ENCODE data around the gene PDE8B. TPM values are rescaled to one million over a fixed set of nuclear protein-coding genes. Genes with fewer than 3 reads are reported as not detected.
A peak's percentile ranks its signal among the peaks of the same experiment; 100 is the strongest.

The PDE8B gene
- total and polyA plus RNA-seq, 4 donors = 0.19 to 0.82 (median 0.49) TPM

DNA sequence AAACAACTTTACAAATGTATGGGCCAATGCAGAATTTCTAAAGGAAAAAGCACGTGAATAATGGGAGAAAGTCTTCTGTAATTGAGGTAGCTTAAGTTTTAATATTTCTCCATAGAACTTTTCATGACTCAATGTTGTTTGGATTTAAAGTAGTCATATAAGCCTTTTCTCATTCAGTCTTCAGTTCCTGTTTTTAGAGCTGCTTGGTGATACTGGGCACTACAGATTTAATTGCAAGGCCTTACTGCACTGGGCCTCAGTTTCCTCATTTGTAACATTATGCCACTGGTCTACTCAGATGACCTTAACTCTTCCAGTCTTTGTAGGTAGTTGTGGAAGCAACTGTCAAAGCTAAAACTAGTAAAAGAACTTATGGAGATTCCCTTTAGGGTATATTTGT is 221.2 kb downstream of the PDE8B start:
- Histone ChIP-seq H3K4me1 (ENCODE audit: control insufficient read depth in 4 of 4, insufficient read depth in 4 of 4, low read length in 3 of 4) (peaks cover under 1 to 4% (median 1%) of the 10 kb centered on the region in 4 donors), H3K4me3 (ENCODE audit: low read depth in 1 of 3, low read length in 3 of 3) (no peak overlapping the region), H3K9me3 (ENCODE audit: control insufficient read depth in 4 of 4, low read length in 3 of 4) (no peaks in the 10 kb centered on the region), H3K27me3 (ENCODE audit: control insufficient read depth in 4 of 4, insufficient read depth in 4 of 4, low read length in 3 of 4) (no peaks in the 10 kb centered on the region), H3K27ac (ENCODE audit: low read depth in 1 of 2, low read length in 2 of 2) (no peak overlapping the region), H3K9ac (ENCODE audit: low read depth in 1 of 2, low read length in 2 of 2) (no peak overlapping the region), H3K36me3 (ENCODE audit: control insufficient read depth in 4 of 4, insufficient read depth in 3 of 4, low read depth in 1 of 4, low read length in 3 of 4) (peaks cover 0 to 18% (median 9%) of the 10 kb centered on the region in 4 donors)
- DNase-seq (ENCODE audit: low spot score) = no peak
- TF ChIP-seq TAF1 (conservative IDR thresholded peaks at IDR 0.05) (no peak), HNF4A (conservative IDR thresholded peaks at IDR 0.05) (no peak), JUND (IDR thresholded peaks at IDR 0.05) (no peak), RAD21 (IDR thresholded peaks at IDR 0.05) (no peak), HNF4G (IDR thresholded peaks at IDR 0.05) (no peak), SP1 (IDR thresholded peaks at IDR 0.05) (no peak), FOXA2 (IDR thresholded peaks at IDR 0.05) (no peak), NR2F2 (IDR thresholded peaks at IDR 0.05) (no peak), RXRA (IDR thresholded peaks at IDR 0.05) (no peak), FOXA1 (IDR thresholded peaks at IDR 0.05) (no peak), YY1 (IDR thresholded peaks at IDR 0.05) (no peak)
- TF ChIP-seq, protein P1, sequence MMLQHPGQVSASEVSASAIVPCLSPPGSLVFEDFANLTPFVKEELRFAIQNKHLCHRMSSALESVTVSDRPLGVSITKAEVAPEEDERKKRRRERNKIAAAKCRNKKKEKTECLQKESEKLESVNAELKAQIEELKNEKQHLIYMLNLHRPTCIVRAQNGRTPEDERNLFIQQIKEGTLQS (IDR thresholded peaks at IDR 0.05) = no peak
- TF ChIP-seq, protein P2, sequence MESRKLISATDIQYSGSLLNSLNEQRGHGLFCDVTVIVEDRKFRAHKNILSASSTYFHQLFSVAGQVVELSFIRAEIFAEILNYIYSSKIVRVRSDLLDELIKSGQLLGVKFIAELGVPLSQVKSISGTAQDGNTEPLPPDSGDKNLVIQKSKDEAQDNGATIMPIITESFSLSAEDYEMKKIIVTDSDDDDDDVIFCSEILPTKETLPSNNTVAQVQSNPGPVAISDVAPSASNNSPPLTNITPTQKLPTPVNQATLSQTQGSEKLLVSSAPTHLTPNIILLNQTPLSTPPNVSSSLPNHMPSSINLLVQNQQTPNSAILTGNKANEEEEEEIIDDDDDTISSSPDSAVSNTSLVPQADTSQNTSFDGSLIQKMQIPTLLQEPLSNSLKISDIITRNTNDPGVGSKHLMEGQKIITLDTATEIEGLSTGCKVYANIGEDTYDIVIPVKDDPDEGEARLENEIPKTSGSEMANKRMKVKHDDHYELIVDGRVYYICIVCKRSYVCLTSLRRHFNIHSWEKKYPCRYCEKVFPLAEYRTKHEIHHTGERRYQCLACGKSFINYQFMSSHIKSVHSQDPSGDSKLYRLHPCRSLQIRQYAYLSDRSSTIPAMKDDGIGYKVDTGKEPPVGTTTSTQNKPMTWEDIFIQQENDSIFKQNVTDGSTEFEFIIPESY (IDR thresholded peaks at IDR 0.05) = no peak
- TF ChIP-seq, protein P3, sequence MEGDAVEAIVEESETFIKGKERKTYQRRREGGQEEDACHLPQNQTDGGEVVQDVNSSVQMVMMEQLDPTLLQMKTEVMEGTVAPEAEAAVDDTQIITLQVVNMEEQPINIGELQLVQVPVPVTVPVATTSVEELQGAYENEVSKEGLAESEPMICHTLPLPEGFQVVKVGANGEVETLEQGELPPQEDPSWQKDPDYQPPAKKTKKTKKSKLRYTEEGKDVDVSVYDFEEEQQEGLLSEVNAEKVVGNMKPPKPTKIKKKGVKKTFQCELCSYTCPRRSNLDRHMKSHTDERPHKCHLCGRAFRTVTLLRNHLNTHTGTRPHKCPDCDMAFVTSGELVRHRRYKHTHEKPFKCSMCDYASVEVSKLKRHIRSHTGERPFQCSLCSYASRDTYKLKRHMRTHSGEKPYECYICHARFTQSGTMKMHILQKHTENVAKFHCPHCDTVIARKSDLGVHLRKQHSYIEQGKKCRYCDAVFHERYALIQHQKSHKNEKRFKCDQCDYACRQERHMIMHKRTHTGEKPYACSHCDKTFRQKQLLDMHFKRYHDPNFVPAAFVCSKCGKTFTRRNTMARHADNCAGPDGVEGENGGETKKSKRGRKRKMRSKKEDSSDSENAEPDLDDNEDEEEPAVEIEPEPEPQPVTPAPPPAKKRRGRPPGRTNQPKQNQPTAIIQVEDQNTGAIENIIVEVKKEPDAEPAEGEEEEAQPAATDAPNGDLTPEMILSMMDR (IDR thresholded peaks at IDR 0.05; ENCODE audit: low read depth, low read length, missing input control) = no peak
- 99% methylated on average over 1 of the region's 1 CpG for WGBS

DNA sequence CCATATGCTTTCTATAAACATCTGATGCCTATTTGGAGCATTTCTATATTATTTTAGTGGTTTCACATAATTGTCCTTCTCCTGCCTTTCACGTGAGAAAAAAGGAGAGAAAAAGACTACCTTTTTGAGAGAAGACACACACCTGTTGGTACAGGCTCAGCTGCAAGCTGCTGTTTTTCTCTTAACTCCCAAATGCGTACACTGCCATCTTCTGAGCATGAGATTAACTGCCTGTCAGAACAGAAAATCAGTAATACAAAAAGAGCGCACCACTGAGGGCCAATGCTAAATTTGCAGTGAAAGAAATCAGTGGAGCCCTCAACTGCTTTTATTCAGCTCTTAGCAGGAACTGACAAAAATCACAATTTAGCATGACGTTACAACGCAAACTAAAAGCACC is 226.7 kb downstream of the PDE8B start:
- TF ChIP-seq RAD21 (IDR thresholded peaks at IDR 0.05) = peak; percentile 63 to 77
- TF ChIP-seq EGR1 (IDR thresholded peaks at IDR 0.05; ENCODE audit: low read depth in 2 of 2) = no peak
- TF ChIP-seq RXRA (IDR thresholded peaks at IDR 0.05) = no peak
- TF ChIP-seq TAF1 (conservative IDR thresholded peaks at IDR 0.05) = no peak
- TF ChIP-seq, protein P4, sequence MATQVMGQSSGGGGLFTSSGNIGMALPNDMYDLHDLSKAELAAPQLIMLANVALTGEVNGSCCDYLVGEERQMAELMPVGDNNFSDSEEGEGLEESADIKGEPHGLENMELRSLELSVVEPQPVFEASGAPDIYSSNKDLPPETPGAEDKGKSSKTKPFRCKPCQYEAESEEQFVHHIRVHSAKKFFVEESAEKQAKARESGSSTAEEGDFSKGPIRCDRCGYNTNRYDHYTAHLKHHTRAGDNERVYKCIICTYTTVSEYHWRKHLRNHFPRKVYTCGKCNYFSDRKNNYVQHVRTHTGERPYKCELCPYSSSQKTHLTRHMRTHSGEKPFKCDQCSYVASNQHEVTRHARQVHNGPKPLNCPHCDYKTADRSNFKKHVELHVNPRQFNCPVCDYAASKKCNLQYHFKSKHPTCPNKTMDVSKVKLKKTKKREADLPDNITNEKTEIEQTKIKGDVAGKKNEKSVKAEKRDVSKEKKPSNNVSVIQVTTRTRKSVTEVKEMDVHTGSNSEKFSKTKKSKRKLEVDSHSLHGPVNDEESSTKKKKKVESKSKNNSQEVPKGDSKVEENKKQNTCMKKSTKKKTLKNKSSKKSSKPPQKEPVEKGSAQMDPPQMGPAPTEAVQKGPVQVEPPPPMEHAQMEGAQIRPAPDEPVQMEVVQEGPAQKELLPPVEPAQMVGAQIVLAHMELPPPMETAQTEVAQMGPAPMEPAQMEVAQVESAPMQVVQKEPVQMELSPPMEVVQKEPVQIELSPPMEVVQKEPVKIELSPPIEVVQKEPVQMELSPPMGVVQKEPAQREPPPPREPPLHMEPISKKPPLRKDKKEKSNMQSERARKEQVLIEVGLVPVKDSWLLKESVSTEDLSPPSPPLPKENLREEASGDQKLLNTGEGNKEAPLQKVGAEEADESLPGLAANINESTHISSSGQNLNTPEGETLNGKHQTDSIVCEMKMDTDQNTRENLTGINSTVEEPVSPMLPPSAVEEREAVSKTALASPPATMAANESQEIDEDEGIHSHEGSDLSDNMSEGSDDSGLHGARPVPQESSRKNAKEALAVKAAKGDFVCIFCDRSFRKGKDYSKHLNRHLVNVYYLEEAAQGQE (IDR thresholded peaks at IDR 0.05) = no peak
- no peak for TF ChIP-seq HNF4G (IDR thresholded peaks at IDR 0.05)
- TF ChIP-seq SP1 (IDR thresholded peaks at IDR 0.05) = no peak
- TF ChIP-seq, protein P2 (IDR thresholded peaks at IDR 0.05) = no peak
- TF ChIP-seq YY1 (IDR thresholded peaks at IDR 0.05) = no peak
- TF ChIP-seq, protein P3 (IDR thresholded peaks at IDR 0.05; ENCODE audit: low read depth, low read length, missing input control) = peak; percentile 20
- TF ChIP-seq, protein P1 (IDR thresholded peaks at IDR 0.05) = no peak
- DNase-seq (ENCODE audit: low spot score) = no peak
- Histone ChIP-seq H3K4me1 (ENCODE audit: control insufficient read depth in 4 of 4, insufficient read depth in 4 of 4, low read length in 3 of 4) (no peaks in the 10 kb centered on the region), H3K27me3 (ENCODE audit: control insufficient read depth in 4 of 4, insufficient read depth in 4 of 4, low read length in 3 of 4) (no peaks in the 10 kb centered on the region), H3K36me3 (ENCODE audit: control insufficient read depth in 4 of 4, insufficient read depth in 3 of 4, low read depth in 1 of 4, low read length in 3 of 4) (peaks cover 0 to 22% (median 7%) of the 10 kb centered on the region in 4 donors), H3K9me3 (ENCODE audit: control insufficient read depth in 4 of 4, low read length in 3 of 4) (no peaks in the 10 kb centered on the region), H3K4me3 (ENCODE audit: low read depth in 1 of 3, low read length in 3 of 3) (no peak overlapping the region), H3K9ac (ENCODE audit: low read depth in 1 of 2, low read length in 2 of 2) (no peak overlapping the region), H3K27ac (ENCODE audit: low read depth in 1 of 2, low read length in 2 of 2) (no peak overlapping the region)
- WGBS = 83% methylated on average over 5 of the region's 5 CpGs
